H1 (cell line): ENCODE data around the gene GSG1L. TPM values are rescaled to one million over a fixed set of nuclear protein-coding genes. Genes with fewer than 3 reads are reported as not detected.

ENCODE experiments used
- CTCF ChIA-PET: fragments of 300-600 bp; sonication (Branson Sonifier 250); formaldehyde crosslinking; loops from one replicate; lab custom pipeline; 2021; ENCODE audit not compliant: partially characterized antibody; lab: Charles Lee
- POLR2A ChIA-PET: fragments of 300-600 bp; sonication (Branson Sonifier 250); formaldehyde crosslinking; loops from one replicate; lab custom pipeline; 2021; ENCODE audit warnings: inconsistent platforms; ENCODE audit not compliant: partially characterized antibody; lab: Charles Lee
- DNase-seq, 2 experiments: peaks; one replicate each; pipeline versions ENCODE4 v3.0.0 to v3.0.0-alpha.2; 2010 to 2022; ENCODE audit warnings: low spot score in 2 of 2, low read depth in 1 of 2, mixed read lengths in 1 of 2
- FAIRE-seq: peaks from 2 replicates; lab custom pipeline; 2011; peaks lifted over from hg19 to GRCh38; lab: Jason Lieb, UNC
- H2AFZ ChIP-seq: 2 replicates; pipeline ENCODE4 v1.8.1; 2012; ENCODE audit warnings: low read length, inconsistent platforms
- H2AK5ac ChIP-seq: 2 replicates; pipeline ENCODE4 v1.6.1; 2013; ENCODE audit warnings: low read depth, low read length
- H2BK120ac ChIP-seq: replicated peaks from 2 replicates; pipeline ENCODE3; 2013; ENCODE audit warnings: low read depth, low read length, inconsistent platforms
- H2BK12ac ChIP-seq: 2 replicates; pipeline ENCODE4 v1.6.1; 2013; ENCODE audit warnings: low read depth, low read length
- H2BK15ac ChIP-seq: 2 replicates; pipeline ENCODE4 v1.6.1; 2013; ENCODE audit warnings: low read length
- H2BK20ac ChIP-seq: 2 replicates; pipeline ENCODE4 v1.6.1; 2013; ENCODE audit warnings: low read length
- H2BK5ac ChIP-seq: 2 replicates; pipeline ENCODE4 v1.6.1; 2013; ENCODE audit warnings: low read depth, low read length
- H3K14ac ChIP-seq: 2 replicates; pipeline ENCODE4 v1.6.1; 2013; ENCODE audit warnings: inconsistent platforms; ENCODE audit not compliant: insufficient read length
- H3K18ac ChIP-seq: 2 replicates; pipeline ENCODE4 v1.6.1; 2013; ENCODE audit warnings: low read length; ENCODE audit errors: extremely low read depth
- H3K23ac ChIP-seq: 2 replicates; pipeline ENCODE4 v1.6.1; 2013; ENCODE audit warnings: inconsistent platforms; ENCODE audit not compliant: insufficient read length
- H3K23me2 ChIP-seq: 2 replicates; pipeline ENCODE4 v1.6.1; 2013; ENCODE audit warnings: low read depth, low read length
- H3K27ac ChIP-seq: 2 replicates; pipeline ENCODE4 v1.6.1; 2011; ENCODE audit warnings: low read depth, low read length, inconsistent platforms
- H3K27me3 ChIP-seq, 4 experiments: replicated peaks in 1 of 4; 1 replicate in 1 of 4; 2 replicates in 3 of 4; pipeline versions ENCODE4 v1.6.1 to v1.8.1; 2011 to 2013; ENCODE audit warnings: low read length in 3 of 4, mild to moderate bottlenecking in 3 of 4, inconsistent platforms in 2 of 4, mixed read lengths in 2 of 4, moderate library complexity in 1 of 4; ENCODE audit not compliant: control insufficient read depth in 3 of 4, insufficient read depth in 3 of 4; ENCODE audit errors: extremely low read depth in 1 of 4
- H3K36me3 ChIP-seq, 4 experiments: 2 replicates each; pipeline versions ENCODE4 v1.6.1 to v1.8.1; 2011 to 2013; ENCODE audit warnings: mild to moderate bottlenecking in 4 of 4, low read length in 3 of 4, moderate library complexity in 2 of 4, control low read depth in 1 of 4, inconsistent platforms in 1 of 4; ENCODE audit not compliant: insufficient read depth in 4 of 4, control insufficient read depth in 2 of 4
- H3K4ac ChIP-seq: replicated peaks from 2 replicates; pipeline ENCODE3; 2013; ENCODE audit warnings: low read length, low read depth, mixed read lengths, inconsistent platforms; ENCODE audit not compliant: insufficient read length
- H3K4me1 ChIP-seq, 4 experiments: replicated peaks in 1 of 4; 1 replicate in 1 of 4; 2 replicates in 3 of 4; pipeline versions ENCODE4 v1.6.1 to v1.8.1; 2011 to 2013; ENCODE audit warnings: low read length in 3 of 4, inconsistent platforms in 2 of 4, mixed read lengths in 1 of 4; ENCODE audit not compliant: insufficient read depth in 4 of 4, control insufficient read depth in 3 of 4
- H3K4me2 ChIP-seq, 2 experiments: 2 replicates each; pipeline versions ENCODE4 v1.6.1 to v1.8.1; 2011 to 2013; ENCODE audit warnings: low read depth in 2 of 2, low read length in 2 of 2, control low read depth in 1 of 2, inconsistent platforms in 1 of 2, mild to moderate bottlenecking in 1 of 2; ENCODE audit not compliant: insufficient read depth in 1 of 2
- H3K4me3 ChIP-seq, 4 experiments: fragments of 200-600, 300-600 bp in 1 of 4; sonication (generic), shearing (Covaris generic), sonication (Bioruptor Twin) in 1 of 4; 2 replicates each; pipeline versions ENCODE4 v1.5.1 to v1.8.1; 2011 to 2016; ENCODE audit warnings: low read length in 4 of 4, low read depth in 3 of 4, control low read depth in 2 of 4, inconsistent platforms in 2 of 4, mild to moderate bottlenecking in 2 of 4, mixed read lengths in 1 of 4, moderate library complexity in 1 of 4; ENCODE audit not compliant: insufficient read depth in 2 of 4; ENCODE audit errors: extremely low read depth in 1 of 4
- H3K56ac ChIP-seq: replicated peaks from 2 replicates; pipeline ENCODE3; 2013; ENCODE audit warnings: low read depth, mild to moderate bottlenecking, mixed read lengths, low read length, inconsistent platforms; ENCODE audit not compliant: insufficient read length
- H3K79me1 ChIP-seq: 2 replicates; pipeline ENCODE4 v1.6.1; 2013; ENCODE audit warnings: low read depth, low read length, control low read depth
- H3K79me2 ChIP-seq, 2 experiments: 2 replicates each; pipeline versions ENCODE4 v1.6.1 to v1.8.1; 2012 to 2013; ENCODE audit warnings: low read length in 2 of 2, mild to moderate bottlenecking in 2 of 2, inconsistent platforms in 1 of 2; ENCODE audit not compliant: insufficient read depth in 2 of 2, control insufficient read depth in 1 of 2
- H3K9ac ChIP-seq, 4 experiments: replicated peaks in 1 of 4; 1 replicate in 1 of 4; 2 replicates in 3 of 4; pipeline versions ENCODE4 v1.6.1 to v1.8.1; 2011 to 2013; ENCODE audit warnings: low read depth in 3 of 4, low read length in 3 of 4, control low read depth in 2 of 4, mild to moderate bottlenecking in 2 of 4, moderate library complexity in 2 of 4, inconsistent platforms in 1 of 4; ENCODE audit errors: extremely low read depth in 1 of 4
- H3K9me3 ChIP-seq, 2 experiments: 2 replicates each; pipeline versions ENCODE4 v1.6.1 to v1.8.1; 2012 to 2013; ENCODE audit warnings: mild to moderate bottlenecking in 2 of 2, moderate library complexity in 2 of 2, control low read depth in 1 of 2, inconsistent platforms in 1 of 2, low read depth in 1 of 2, low read length in 1 of 2, mixed read lengths in 1 of 2; ENCODE audit not compliant: insufficient read depth in 2 of 2
- H4K20me1 ChIP-seq, 2 experiments: replicated peaks in 1 of 2; 2 replicates each; pipeline versions ENCODE3 to v1.8.1; 2011 to 2013; ENCODE audit warnings: inconsistent platforms in 2 of 2, low read length in 2 of 2, mild to moderate bottlenecking in 1 of 2; ENCODE audit not compliant: insufficient read depth in 2 of 2, control insufficient read depth in 1 of 2
- H4K5ac ChIP-seq: 2 replicates; pipeline ENCODE4 v1.6.1; 2013; ENCODE audit warnings: low read length, low read depth, mixed read lengths, inconsistent platforms; ENCODE audit not compliant: insufficient read length
- H4K8ac ChIP-seq: 2 replicates; pipeline ENCODE4 v1.8.0; 2013; ENCODE audit warnings: mild to moderate bottlenecking, moderate library complexity, low read length, inconsistent platforms; ENCODE audit not compliant: insufficient read depth; ENCODE audit errors: extremely low read depth
- H4K91ac ChIP-seq: replicated peaks from 2 replicates; pipeline ENCODE3; 2013; ENCODE audit warnings: low read length, mixed read lengths, inconsistent platforms; ENCODE audit not compliant: insufficient read length
- KDM4A ChIP-seq: IDR thresholded peaks from one replicate; pipeline ENCODE4 v1.7.1; 2012; ENCODE audit warnings: low read depth, mild to moderate bottlenecking, moderate library complexity, low read length, inconsistent platforms; ENCODE audit not compliant: severe bottlenecking
- NRF1 ChIP-seq: IDR thresholded peaks from 2 replicates; pipeline ENCODE4 v1.6.1; 2011; ENCODE audit warnings: mild to moderate bottlenecking, low read depth, low read length, improper control_type of control experiment
- SP4 ChIP-seq: IDR thresholded peaks from 2 replicates; pipeline ENCODE4 v1.6.1; 2012; ENCODE audit warnings: low read length, inconsistent platforms
- SUZ12 ChIP-seq: fragments of 200-600 bp; sonication (generic); IDR thresholded peaks from 2 replicates; pipeline ENCODE4 v1.6.1; 2012; ENCODE audit warnings: mild to moderate bottlenecking, inconsistent platforms, low read length, moderate library complexity, mixed read lengths
- TEAD4 ChIP-seq: IDR thresholded peaks from 2 replicates; pipeline ENCODE4 v1.6.1; 2012; ENCODE audit warnings: low read depth, low read length, inconsistent platforms, mixed read lengths
- WGBS, 2 experiments: shearing (Covaris generic) in 1 of 2; methylation state at CpG; one replicate each; pipeline versions ENCODE4 v1.1.6 to v1.1.7; 2013 to 2015; ENCODE audit warnings: low lambda C conversion rate in 2 of 2, mixed read lengths in 2 of 2, inconsistent platforms in 1 of 2, low coverage in 1 of 2, missing lambda C conversion rate in 1 of 2; ENCODE audit not compliant: insufficient replicate concordance in 2 of 2, insufficient coverage in 1 of 2, insufficient read length in 1 of 2; ENCODE audit errors: extremely low coverage in 1 of 2, missing lambda C conversion rate in 1 of 2; 5-methylcytosine and 5-hydroxymethylcytosine counted together
- polyA plus RNA-seq, 7 experiments: library from polyadenylated mRNA; depleted of rRNA in 3 of 7; stranded (reverse) in 5 of 7; unstranded in 2 of 7; fragments of >200 nt in 5 of 7; fragments of 200-250 nt in 2 of 7; gene quantifications; 1 replicate in 5 of 7; 2 replicates in 1 of 7; 4 replicates in 1 of 7; pipeline versions ENCODE4 v1.2.1 to v1.2.3, GENCODE V29; 2011 to 2013; ENCODE audit warnings: missing spikeins in 2 of 7, mixed read lengths in 2 of 7
- total RNA-seq: library from RNA; stranded (reverse); fragmentation: NEBNext Ultra II Directional; extraction: Animal tissue kit (Norgen Biotek cat#: 25700); gene quantifications from 2 replicates; pipeline ENCODE4 v1.2.1, GENCODE V29; 2021

The GSG1L gene
- total and polyA plus RNA-seq, 2 of the 8 experiments (the other 6 are each of a cell fraction or from before 2014, with no cell fraction given), result 0.71 to 1.1 TPM

- H2BK12ac ChIP-seq, result no peak overlapping the region
- H3K23ac ChIP-seq, result no peak overlapping the region
- H2BK15ac ChIP-seq, result no peak overlapping the region
- H3K79me2 ChIP-seq, result no peaks in the 10 kb centered on the region
- 0% methylated on average over 4 of the region's 99 CpGs; no CpG with 5 or more reads in 1 of the 2 experiments for WGBS, 2 experiments
- no peak overlapping the region for H3K9ac ChIP-seq
- H4K91ac ChIP-seq, result no peak overlapping the region
- H3K27me3 ChIP-seq, result peaks cover 23 to 49% (median 42%) of the 10 kb centered on the region in 4 experiments
- H3K4me3 ChIP-seq, result peak overlapping the region; percentile 35 to 63 (median 45)
- no peak for FAIRE-seq
- no peak overlapping the region for H2AK5ac ChIP-seq
- H3K79me1 ChIP-seq, result no peaks in the 10 kb centered on the region
- H3K27ac ChIP-seq, result no peak overlapping the region
- no peak overlapping the region for H3K56ac ChIP-seq
- no peak overlapping the region for H3K14ac ChIP-seq
- ChIA-PET CTCF (interaction anchor here (0.7 to 2.2 kb wide), 5 partner anchors 24 to 279 kb away, joined by 3 to 9 read pairs (median 3); no protein-coding TSS in a partner anchor), POLR2A (no interaction called here)
- no peak overlapping the region for H2AFZ ChIP-seq
- peak overlapping the region; percentile 53 for H4K8ac ChIP-seq
- no peak overlapping the region for H2BK5ac ChIP-seq
- TF ChIP-seq KDM4A (peak; percentile 79), SUZ12 (0 out of 2 replicates have a peak, but pooled peaks have one; percentile 6), NRF1 (no peak), TEAD4 (no peak), SP4 (no peak)
- H4K20me1 ChIP-seq, result no peaks in the 10 kb centered on the region
- H2BK20ac ChIP-seq, result no peak overlapping the region
- H4K5ac ChIP-seq, result no peak overlapping the region
- no peaks in the 10 kb centered on the region for H3K9me3 ChIP-seq
- no peak overlapping the region for H3K4ac ChIP-seq
- H3K4me2 ChIP-seq, result peak overlapping the region; percentile 71 to 83
- H3K23me2 ChIP-seq, result peaks cover 10% of the 10 kb centered on the region; the same call in 1 of the 2 replicates
- H3K18ac ChIP-seq, result no peak overlapping the region; the same call in 1 of the 2 replicates
- H3K36me3 ChIP-seq, result no peaks in the 10 kb centered on the region; a peak in 2 of 8 replicates
- H2BK120ac ChIP-seq, result no peak overlapping the region
- DNase-seq, result peak in 1 of 2 experiments; percentile 60
- H3K4me1 ChIP-seq, result peaks cover 0 to 3% (median under 1%) of the 10 kb centered on the region in 4 experiments; a peak in 3 of 7 replicates
Observed at GRCh38 chr16:28062847-28063521, 530 bp downstream of the GSG1L start.
